GM18505 (cell line): Measurements from ENCODE around the gene GRID1.

Experiments
- ATAC-seq: cut with Tn5 transposase; IDR thresholded peaks from one replicate; pipeline ENCODE4 v1.9.1; 2021; ENCODE audit not compliant: unreplicated experiment
- POLR2A ChIP-seq: IDR thresholded peaks from 4 replicates; pipeline ENCODE4 v1.6.1; 2011; ENCODE audit warnings: borderline replicate concordance; ENCODE audit not compliant: insufficient read depth, insufficient read length; ENCODE audit errors: extremely low read depth

GRID1 gene

DNA sequence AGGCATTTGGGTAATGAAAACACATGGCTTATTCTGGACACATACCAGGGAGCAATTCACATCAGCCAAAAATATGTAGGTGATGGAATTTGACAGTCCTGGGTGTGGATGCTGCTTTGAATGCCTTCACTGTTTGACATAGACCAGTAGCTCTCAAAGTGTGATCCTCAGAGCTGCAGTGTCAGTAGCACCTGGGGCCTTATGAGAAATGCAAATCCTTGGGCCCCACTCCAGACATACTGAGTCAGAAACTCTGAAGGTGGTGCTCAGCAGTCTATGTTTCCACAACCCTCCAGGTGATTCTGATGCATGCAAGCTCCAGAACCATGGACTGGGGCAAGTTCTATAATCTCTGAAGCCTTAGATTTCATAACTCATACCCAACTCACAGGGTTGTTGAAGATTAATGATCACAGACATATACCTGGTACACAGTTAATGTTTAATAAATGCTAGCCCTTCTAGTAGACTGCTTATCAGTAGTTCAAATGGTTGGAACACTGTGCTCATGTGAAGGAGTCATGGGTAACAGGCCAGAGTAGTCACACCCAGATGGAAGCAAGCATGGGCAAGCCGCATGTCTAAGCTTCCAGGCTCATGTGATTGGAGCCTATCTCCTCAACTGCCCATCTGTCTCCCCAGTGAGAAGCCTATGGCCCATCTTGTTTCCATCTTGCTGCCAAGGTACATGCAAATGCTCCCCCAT is 715.7 kb downstream of the GRID1 start:
- no peak for ATAC-seq
- TF ChIP-seq POLR2A, result no peak

DNA sequence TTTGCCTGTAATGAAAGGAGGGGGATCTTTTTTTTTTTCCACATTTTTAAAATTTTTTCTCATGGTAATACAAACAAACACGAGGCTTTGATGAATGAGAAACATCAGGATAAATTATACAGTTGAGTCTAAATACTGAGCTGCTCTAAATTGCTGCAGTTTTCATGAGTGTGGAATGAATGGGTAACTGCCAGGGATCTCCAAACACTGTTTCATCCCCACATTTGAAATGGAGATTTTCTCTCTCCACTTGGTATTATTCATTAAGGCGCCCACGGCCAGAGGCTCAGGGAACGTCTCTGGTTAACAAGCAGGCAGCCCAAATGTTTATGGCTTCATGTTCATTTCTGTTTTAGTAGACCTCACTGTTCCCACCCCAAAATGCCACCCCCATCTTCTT is 717.1 kb downstream of the GRID1 start:
- no peak for ATAC-seq
- no peak for TF ChIP-seq POLR2A

DNA sequence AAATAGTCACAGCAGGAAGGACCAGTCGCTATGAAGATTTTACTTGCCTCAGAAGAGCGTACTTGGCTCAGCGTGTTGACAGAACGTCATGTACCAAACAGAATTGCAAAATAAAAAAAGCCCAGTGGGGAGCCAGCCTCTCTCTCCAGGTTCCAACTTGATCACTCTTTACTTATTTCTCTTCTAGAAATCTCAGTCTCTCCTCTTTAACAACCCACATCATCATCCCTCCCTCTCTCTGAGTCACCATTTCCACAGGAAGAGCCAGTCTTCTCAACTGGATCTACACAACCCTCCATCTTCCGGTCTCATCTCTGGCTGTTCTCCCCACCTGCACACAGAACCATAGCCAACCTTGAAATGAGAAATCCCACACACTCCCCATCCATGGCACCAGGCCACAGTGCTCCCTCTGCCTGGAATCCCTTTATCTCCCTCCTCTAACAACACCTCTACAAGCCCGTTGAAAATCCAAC is 718.3 kb downstream of the GRID1 start:
- TF ChIP-seq POLR2A, result no peak
- no peak for ATAC-seq

DNA sequence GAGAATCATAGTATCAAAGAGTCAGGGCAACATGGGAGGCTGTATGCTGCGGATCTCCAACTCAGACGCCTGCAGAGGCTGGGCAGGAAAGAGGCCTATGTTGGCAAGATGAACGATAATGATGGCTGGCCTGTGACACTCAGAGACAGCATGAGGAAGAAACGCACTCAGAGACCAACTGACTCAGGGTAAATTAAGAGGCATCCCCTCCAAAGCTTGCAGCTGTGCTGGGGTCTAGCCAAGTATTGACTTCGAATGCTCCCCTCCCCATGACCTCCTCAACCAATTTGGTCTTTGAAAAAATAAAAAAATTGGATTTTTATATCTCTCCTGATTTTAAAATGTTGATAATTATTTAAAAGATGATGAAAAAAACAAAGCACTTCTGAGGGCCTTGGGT is 718.9 kb downstream of the GRID1 start:
- no peak for ATAC-seq
- no peak for TF ChIP-seq POLR2A

DNA sequence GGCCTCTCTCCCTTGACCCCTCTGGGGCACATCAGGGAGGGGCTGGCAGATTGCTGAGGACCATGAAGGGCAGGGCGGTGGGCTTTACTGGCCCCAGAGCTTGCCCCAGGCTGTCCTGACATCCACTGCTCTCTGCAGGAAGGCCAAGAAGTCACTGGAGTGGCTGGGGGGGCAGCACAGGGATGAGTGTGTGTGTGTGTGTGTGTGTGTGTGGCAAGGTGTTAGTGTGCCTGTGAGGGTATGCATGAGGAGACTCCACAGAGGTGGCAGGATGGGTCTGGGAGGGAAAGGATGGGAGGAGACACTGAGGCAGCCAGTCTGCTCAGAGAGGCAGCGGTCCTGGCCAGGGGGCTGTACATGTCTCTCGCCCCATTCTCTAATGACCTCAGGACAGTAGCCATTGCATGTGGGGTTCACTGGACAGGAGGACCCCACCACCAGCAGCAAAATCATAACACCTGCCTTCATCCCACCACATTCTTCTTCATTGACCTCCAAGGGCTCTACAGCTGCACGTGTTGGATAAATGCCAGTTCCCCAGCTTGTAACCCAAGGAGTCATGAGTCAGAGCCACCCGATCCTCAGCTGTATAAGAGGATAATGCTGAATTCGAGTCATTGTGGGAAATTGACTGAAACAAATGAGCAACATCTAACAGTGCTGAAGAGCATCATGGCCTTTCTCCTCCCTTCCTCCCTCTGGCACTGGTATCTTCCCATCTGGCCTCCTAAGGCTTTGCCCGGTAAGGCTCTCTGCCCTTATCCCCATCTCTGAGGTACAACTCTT is 720.5 kb downstream of the GRID1 start:
- no peak for ATAC-seq
- TF ChIP-seq POLR2A, result no peak

DNA sequence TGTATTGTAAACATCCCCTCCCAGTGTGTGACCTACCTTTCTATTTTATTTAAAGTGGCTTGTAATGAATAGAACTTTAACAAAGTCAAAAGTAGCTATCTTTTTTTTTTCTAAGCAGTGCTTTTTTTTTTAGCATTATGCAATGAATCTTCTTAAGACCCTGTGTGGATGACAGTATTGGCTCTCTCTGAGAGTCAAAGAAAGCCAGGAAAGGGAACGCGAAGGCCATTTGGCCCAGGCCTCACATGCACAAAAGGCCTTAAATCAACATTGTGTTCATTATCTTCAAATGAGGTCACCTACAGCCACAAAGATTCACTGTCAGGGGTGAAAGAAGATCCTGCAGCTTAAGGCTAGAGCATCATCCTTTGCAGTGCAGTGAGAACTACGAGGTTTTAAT is 721.5 kb downstream of the GRID1 start:
- no peak for ATAC-seq
- TF ChIP-seq POLR2A, result no peak

DNA sequence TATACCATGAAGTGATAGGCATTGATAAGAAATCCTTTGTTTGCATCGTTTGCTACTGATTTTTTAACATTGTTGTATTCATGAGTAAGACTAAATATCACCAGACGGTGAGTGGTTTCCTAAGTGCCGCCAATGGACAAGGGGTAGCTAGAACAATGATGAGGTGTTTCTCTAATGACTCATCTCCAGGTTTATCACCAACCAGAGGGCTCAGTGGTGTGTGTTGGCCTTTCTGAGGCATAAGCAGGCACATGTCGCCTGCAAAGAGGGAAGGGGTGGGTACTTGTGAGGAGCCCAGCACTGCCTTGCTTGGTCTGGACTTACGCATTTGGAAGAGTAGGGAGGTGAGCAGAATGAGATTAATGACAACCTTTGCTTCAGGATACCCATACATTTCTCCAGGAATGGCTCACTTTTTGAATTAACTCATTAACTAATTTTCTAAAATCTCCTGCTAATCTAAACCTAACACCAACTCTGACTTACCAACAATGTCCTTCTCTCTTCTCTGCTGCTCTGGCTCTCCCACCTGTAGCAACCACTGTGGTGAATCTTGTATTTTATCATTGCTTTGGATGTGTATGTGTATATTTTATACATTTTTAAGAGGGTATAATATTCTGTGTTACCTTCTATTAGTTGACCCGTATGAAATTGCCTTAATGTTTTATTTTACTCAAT is 722.6 kb downstream of the GRID1 start:
- no peak for TF ChIP-seq POLR2A
- ATAC-seq, result no peak

DNA sequence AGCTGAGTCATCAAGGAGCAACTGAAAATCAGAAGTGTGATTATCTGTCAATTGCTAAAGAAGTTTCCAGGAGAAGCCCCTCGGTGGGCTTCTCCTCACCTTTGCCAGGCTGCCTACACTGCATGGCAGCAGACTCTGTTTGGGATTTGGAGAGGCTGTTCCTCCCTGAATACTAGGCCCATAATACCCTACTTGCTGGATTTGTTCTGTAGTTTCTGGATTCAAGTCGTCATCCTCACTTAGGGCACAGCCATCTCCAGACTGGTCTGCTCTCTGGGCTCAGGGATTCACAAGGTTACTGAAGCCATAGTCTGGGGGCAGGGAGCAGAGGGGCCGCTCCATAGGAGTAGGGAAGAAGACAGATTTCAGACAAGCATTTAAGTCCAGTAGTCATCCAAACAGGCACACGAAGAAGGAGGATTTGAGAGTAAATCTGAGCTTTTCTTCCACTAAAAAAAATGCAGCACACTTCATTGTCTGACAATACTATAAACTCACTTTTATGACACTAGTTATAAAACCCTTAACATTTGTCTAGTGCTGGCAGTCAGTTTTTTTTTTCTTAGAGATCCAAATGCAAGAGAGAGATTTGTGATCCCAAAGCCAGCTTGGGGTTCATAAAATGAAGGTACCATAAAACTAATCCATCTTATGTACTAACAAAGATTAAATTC is 723.3 kb downstream of the GRID1 start:
- TF ChIP-seq POLR2A, result no peak

DNA sequence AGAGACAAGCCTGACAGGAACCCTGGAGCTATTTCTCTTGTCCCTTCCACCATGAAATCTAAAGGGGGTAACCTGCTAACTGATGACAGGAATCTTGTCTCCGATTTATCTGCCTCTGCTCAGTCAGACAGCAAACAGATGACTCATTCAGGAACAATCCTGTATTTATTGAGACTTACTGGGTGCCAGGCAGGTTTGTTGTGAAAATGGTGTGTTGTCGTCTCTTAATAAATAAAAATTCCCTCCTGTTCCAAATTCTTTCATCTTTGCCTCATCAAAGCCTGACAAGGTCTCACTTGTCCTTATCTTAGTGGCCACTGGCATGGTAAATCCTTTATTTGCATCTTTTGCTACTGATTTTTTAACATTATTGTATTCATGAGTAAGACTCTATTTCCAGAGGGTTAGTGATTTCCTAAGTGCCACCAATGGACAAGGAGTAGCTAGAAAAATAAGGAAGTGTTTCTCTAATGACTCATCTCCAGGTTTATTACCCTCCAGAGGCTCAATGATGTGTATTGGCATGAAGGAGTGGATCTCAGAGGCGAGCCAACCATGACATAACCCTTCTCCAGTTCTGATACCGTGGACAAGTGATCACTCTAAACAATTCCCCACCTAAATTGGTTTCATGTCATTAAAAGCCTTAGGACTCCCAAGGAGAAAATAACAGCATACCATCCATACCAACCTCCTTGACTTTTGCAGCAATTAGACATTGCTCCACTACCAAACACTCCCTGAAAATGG is 724.0 kb downstream of the GRID1 start:
- no peak for TF ChIP-seq POLR2A
- no peak for ATAC-seq

More for the DNA sequence above, 723.3 kb downstream of the GRID1 start:
- ATAC-seq, result no peak

DNA sequence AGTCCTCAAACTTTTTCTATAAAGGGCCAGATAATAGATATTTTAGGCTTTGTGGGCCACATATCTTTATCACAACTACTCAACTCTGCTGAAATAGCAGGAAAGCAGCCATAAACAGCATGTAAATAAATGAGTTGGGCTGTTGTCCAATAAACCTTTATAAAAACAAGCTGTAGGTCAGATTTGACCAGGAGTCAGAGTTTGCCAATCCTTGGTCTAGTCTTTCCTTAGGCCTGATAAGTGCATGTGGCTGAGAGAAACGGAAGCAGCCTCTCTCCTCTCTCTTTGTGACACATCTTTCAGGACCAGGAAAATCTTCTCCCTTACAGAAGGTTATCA is 724.5 kb downstream of the GRID1 start:
- no peak for TF ChIP-seq POLR2A
- ATAC-seq, result no peak

DNA sequence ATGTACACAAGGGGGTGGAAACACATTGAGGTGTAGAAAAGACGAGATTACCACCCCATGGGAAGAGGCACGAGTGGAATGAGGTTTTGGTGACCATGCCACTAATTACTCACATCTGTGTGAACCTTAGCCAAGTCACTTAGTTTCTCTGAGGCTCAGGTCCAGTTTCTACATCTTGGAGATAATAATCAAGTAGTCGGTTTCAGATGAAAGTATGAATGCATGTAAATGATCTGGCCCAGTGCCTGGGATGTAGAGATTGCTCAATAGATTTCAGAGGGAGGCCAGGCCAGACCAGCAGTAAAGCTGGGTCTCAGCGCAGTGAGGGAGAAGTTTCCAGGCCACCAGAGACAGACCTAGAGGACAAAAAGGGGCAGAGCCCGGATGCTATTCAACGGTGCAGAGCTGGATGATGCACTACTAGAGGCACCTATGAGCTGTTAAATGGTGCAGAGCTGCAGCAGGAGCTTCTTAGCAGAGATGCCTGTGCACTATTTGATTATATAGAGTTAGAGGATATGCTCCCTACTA is 725.1 kb downstream of the GRID1 start:
- no peak for TF ChIP-seq POLR2A

DNA sequence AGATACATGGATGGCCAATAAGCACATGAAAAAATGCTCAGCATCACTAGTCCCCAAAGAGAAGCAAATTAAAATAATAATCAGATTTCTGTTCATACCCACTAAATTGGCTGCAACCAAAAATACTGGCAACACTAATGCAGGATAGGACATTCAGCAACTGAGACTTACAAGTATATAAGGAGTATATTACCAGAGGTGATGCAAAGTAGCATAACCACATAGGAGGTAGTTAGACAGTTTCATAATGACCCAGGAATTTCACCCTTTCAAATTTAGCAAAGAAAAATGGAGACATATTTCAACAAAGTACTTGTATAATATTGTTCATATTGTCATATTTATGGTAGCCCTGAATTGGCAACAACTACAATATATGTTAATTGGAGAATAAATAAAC is 727.8 kb downstream of the GRID1 start:
- no peak for TF ChIP-seq POLR2A
- ATAC-seq, result no peak

More for the DNA sequence above, 725.1 kb downstream of the GRID1 start:
- no peak for ATAC-seq

DNA sequence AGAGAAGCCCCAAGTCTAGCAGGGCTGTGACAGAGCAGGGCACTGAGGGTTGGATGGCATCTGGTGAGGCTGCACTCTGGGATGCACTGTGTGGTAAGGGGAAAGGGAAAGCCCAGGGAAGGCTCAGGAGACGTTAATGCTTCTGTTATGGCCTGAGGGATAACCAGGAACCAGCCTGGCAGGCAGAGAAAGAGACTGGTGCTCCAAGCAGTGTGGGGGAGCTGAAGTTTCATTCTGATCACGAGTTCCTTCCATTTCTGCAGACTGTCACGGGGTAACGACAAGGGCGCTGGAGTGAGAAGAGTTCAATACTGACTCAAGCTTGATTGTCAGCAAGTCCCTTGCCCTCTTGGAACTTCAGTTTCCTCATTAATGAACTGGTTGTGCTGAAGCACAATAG is 730.9 kb downstream of the GRID1 start:
- TF ChIP-seq POLR2A, result no peak
- ATAC-seq, result peak; percentile 72

DNA sequence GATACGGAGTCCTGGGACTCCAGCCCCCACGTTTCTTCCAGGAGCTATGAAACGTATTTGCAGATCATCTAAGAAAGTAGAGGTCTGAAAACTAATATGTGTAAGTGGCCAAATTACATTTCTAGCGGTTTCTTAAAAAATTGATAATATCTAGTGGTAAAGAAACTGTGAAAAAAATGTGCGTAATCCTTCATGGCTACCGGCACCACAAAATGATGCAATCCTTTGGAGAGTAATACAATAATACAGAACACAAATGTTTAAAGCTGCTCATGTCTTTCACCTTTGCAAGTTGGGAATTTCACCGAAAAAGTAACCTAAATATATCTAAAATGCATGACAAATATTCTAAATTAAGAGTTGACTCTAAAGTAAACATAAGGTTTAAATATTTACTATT is 742.1 kb downstream of the GRID1 start:
- TF ChIP-seq POLR2A, result no peak
- no peak for ATAC-seq
